Neutrophil (primary cell): ENCODE results near the gene GPR108.

Experiments
- H3K27ac ChIP-seq: fragments of 200-600 bp; sonication (generic); 2 replicates; pipeline ENCODE4 v1.5.1; 2016; ENCODE audit warnings: mild to moderate bottlenecking, moderate library complexity
- H3K27me3 ChIP-seq: fragments of 200-600 bp; sonication (generic); 2 replicates; pipeline ENCODE4 v1.6.0; 2016; ENCODE audit warnings: mild to moderate bottlenecking
- H3K36me3 ChIP-seq: fragments of 200-600 bp; sonication (generic); 2 replicates; pipeline ENCODE4 v1.5.1; 2017
- H3K4me1 ChIP-seq, 2 experiments: fragments of 200-600 bp in 1 of 2; sonication (generic) in 1 of 2; 1 replicate in 1 of 2; 2 replicates in 1 of 2; pipeline versions ENCODE4 v1.5.1 to v1.6.1; 2013 to 2016; ENCODE audit warnings: low read depth in 1 of 2, low read length in 1 of 2, mild to moderate bottlenecking in 1 of 2, moderate library complexity in 1 of 2; ENCODE audit not compliant: control insufficient read depth in 1 of 2, insufficient read depth in 1 of 2
- H3K4me3 ChIP-seq, 2 experiments: fragments of 200-600 bp in 1 of 2; sonication (generic) in 1 of 2; 1 replicate in 1 of 2; 2 replicates in 1 of 2; pipeline ENCODE4 v1.5.1; 2013 to 2016; ENCODE audit warnings: low read depth in 1 of 2, low read length in 1 of 2, mild to moderate bottlenecking in 1 of 2, moderate library complexity in 1 of 2
- H3K9me3 ChIP-seq: fragments of 200-600 bp; sonication (generic); 2 replicates; pipeline ENCODE4 v1.5.1; 2016
- CTCF ChIP-seq: fragments of 200-600 bp; sonication (generic); IDR thresholded peaks from 2 replicates; pipeline ENCODE4 v1.5.1; 2016; ENCODE audit warnings: antibody characterized with exemption

Gene GPR108

GRCh38 chr19:6745965-6746364 is 8.6 kb upstream of the GPR108 start:
- Histone ChIP-seq H3K36me3 (no peaks in the 10 kb centered on the region), H3K27ac (no peak overlapping the region), H3K4me1 (peaks cover 4 to 6% of the 10 kb centered on the region in 2 experiments), H3K9me3 (no peaks in the 10 kb centered on the region), H3K4me3 (no peak overlapping the region), H3K27me3 (peaks cover 56% of the 10 kb centered on the region)
- no peak for TF ChIP-seq CTCF

- Histone ChIP-seq H3K27ac (no peak overlapping the region), H3K9me3 (no peaks in the 10 kb centered on the region), H3K36me3 (no peaks in the 10 kb centered on the region), H3K27me3 (peaks cover 58% of the 10 kb centered on the region), H3K4me1 (peaks cover 17 to 20% of the 10 kb centered on the region in 2 experiments), H3K4me3 (no peak overlapping the region)
- no peak for TF ChIP-seq CTCF
Observed at GRCh38 chr19:6744381-6745301, 7.3 kb upstream of the GPR108 start.

GRCh38 chr19:6743714-6744380 is 6.5 kb upstream of the GPR108 start:
- Histone ChIP-seq H3K9me3 (no peaks in the 10 kb centered on the region), H3K4me1 (peaks cover 23 to 26% of the 10 kb centered on the region in 2 experiments), H3K36me3 (no peaks in the 10 kb centered on the region), H3K4me3 (no peak overlapping the region), H3K27me3 (peaks cover 51% of the 10 kb centered on the region), H3K27ac (no peak overlapping the region)
- no peak for TF ChIP-seq CTCF

- H3K4me1 ChIP-seq, result peaks cover 31 to 34% of the 10 kb centered on the region in 2 experiments
- H3K27ac ChIP-seq, result no peak overlapping the region
- TF ChIP-seq CTCF, result no peak
- H3K4me3 ChIP-seq, result no peak overlapping the region
- no peaks in the 10 kb centered on the region for H3K36me3 ChIP-seq
- peaks cover 46% of the 10 kb centered on the region for H3K27me3 ChIP-seq
- H3K9me3 ChIP-seq, result no peaks in the 10 kb centered on the region
Observed at GRCh38 chr19:6743066-6743465, 5.7 kb upstream of the GPR108 start.

GRCh38 chr19:6740589-6741343 is 3.4 kb upstream of the GPR108 start:
- peaks cover 48 to 54% of the 10 kb centered on the region in 2 experiments for H3K4me1 ChIP-seq
- H3K9me3 ChIP-seq, result no peaks in the 10 kb centered on the region
- H3K27me3 ChIP-seq, result peaks cover 46% of the 10 kb centered on the region
- peak overlapping the region; percentile 43 to 50 for H3K4me3 ChIP-seq
- H3K36me3 ChIP-seq, result no peaks in the 10 kb centered on the region
- no peak for TF ChIP-seq CTCF
- peak overlapping the region; percentile 16 for H3K27ac ChIP-seq
